ENCODE measurements around the gene RNF10. TPM values are rescaled to one million over a fixed set of nuclear protein-coding genes. Genes with fewer than 3 reads are reported as not detected.

Gene RNF10
- 128 TPM for polyA plus RNA-seq (2012; ENCODE audit: insufficient read length, low read depth)

DNA sequence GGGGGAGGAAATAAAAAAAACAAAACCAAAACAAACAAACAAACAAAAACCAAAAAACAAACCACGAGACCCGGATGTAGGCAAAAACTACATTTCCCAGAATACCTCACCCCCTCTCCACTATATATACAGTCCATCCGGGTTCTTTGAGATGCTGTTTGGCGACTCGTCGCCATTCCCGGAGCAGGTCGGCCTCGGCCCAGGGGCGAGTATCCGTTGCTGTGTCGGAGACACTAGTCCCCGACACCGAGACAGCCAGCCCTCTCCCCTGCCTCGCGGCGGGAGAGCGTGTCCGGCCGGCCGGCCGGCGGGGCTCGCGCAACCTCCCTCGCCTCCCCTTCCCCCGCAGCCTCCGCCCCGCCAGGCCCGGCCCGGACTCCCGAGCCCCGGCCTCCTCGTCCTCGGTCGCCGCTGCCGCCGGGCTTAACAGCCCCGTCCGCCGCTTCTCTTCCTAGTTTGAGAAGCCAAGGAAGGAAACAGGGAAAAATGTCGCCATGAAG lies at the start of gene RNF10:
TSS of gene RNF10 (plus strand) at position 154 of the 500 bp plus-strand sequence. CDS start 456 bp downstream, outside the sequence.
- TF ChIP-seq, protein P1, sequence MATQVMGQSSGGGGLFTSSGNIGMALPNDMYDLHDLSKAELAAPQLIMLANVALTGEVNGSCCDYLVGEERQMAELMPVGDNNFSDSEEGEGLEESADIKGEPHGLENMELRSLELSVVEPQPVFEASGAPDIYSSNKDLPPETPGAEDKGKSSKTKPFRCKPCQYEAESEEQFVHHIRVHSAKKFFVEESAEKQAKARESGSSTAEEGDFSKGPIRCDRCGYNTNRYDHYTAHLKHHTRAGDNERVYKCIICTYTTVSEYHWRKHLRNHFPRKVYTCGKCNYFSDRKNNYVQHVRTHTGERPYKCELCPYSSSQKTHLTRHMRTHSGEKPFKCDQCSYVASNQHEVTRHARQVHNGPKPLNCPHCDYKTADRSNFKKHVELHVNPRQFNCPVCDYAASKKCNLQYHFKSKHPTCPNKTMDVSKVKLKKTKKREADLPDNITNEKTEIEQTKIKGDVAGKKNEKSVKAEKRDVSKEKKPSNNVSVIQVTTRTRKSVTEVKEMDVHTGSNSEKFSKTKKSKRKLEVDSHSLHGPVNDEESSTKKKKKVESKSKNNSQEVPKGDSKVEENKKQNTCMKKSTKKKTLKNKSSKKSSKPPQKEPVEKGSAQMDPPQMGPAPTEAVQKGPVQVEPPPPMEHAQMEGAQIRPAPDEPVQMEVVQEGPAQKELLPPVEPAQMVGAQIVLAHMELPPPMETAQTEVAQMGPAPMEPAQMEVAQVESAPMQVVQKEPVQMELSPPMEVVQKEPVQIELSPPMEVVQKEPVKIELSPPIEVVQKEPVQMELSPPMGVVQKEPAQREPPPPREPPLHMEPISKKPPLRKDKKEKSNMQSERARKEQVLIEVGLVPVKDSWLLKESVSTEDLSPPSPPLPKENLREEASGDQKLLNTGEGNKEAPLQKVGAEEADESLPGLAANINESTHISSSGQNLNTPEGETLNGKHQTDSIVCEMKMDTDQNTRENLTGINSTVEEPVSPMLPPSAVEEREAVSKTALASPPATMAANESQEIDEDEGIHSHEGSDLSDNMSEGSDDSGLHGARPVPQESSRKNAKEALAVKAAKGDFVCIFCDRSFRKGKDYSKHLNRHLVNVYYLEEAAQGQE (IDR thresholded peaks at IDR 0.05; ENCODE audit: insufficient read depth in 1 of 2, low read depth in 2 of 2, low read length in 2 of 2), result no peak
- TF ChIP-seq SIN3A (IDR thresholded peaks at IDR 0.05; ENCODE audit: borderline replicate concordance, insufficient read depth, low read length), result no peak
- TF ChIP-seq TAF1 (IDR thresholded peaks at IDR 0.05; ENCODE audit: borderline replicate concordance, insufficient read depth, low read length), result peak; percentile 66; the same call in 1 of the 2 replicates
- TF ChIP-seq POLR2AphosphoS5 (IDR thresholded peaks at IDR 0.05; ENCODE audit: low read depth, low read length), result peak; percentile 95
- TF ChIP-seq FOXP2 (optimal IDR thresholded peaks at IDR 0.05; ENCODE audit: borderline replicate concordance, extremely low read depth, extremely low read length, insufficient read depth), result no peak

DNA sequence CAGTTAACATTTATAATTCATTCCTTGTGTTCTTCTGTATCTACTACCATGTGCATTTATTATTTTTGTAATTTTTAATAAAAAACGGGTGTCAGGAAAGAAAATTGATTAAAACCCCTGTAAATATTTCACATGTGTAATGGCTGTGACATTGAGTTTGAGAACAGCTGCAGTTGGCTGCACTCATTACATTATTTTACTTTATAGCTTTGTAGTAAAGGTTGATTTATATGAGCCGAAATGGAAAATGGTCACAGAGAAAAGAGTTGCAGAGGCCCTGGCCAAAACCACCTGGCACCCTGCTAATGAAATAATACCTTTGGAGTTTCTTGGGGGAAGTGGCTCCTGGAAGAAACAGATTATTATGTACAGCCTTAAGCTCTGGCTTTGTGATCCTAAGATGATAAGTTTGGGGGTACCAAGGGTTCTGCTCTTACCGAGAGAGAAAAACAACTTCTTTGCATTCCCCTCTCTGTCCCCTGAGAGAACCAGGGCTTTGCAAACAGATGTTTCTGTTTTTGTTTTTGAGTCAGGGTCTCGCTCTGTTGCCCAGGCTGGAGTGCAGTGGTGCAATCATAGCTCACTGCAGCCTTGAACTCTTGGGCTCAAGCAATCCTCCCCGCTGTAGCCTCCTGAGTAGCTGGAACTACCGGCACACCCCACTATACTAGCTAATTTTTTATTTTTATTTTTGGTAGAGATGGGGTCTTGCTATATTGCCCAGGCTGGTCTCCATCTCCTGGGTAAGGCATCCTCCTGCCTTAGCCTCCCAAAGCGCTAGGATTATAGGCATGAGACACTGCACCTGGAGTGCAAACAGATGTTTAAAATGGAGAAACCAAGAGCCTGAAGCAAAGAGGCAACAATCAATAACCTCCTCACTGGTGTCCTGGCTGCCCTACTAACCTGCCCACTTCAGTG lies 47.9 kb upstream of the RNF10 start:
- TF ChIP-seq FOXP2 (optimal IDR thresholded peaks at IDR 0.05; ENCODE audit: borderline replicate concordance, extremely low read depth, extremely low read length, insufficient read depth), result no peak
- TF ChIP-seq, protein P1 (IDR thresholded peaks at IDR 0.05; ENCODE audit: insufficient read depth in 1 of 2, low read depth in 2 of 2, low read length in 2 of 2), result no peak
- TF ChIP-seq SIN3A (IDR thresholded peaks at IDR 0.05; ENCODE audit: borderline replicate concordance, insufficient read depth, low read length), result no peak

DNA sequence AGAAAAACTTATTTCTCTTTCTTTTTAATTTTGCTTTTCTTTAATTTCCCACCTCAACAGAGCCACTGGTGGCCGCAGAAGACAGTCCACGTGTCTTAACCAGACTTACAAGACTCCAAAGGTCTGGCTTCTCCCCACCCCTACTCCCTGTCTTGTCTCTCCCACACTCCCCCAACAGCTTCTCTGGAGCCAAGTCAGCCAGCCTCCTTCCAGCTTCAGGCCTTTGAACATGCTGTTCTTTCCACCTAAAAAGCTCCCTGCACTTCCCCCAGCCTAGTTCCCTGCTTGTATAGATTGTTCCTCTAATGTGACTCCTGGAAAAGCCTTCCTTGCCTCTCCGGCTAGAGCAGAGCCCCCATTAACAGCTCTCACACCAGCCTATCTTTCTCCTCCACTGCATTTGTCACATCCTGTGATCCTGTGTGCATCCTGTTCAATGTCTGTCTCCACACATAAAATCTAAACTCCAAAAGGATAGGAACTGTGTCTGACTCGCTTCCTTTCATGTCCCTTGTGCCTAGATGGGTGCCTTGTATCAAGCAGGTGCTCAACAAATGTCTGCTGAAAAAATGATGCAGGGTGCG lies 46.0 kb upstream of the RNF10 start:
- TF ChIP-seq, protein P1 (IDR thresholded peaks at IDR 0.05; ENCODE audit: insufficient read depth in 1 of 2, low read depth in 2 of 2, low read length in 2 of 2), result no peak
- TF ChIP-seq FOXP2 (optimal IDR thresholded peaks at IDR 0.05; ENCODE audit: borderline replicate concordance, extremely low read depth, extremely low read length, insufficient read depth) (no peak), TAF1 (IDR thresholded peaks at IDR 0.05; ENCODE audit: borderline replicate concordance, insufficient read depth, low read length) (no peak), SIN3A (IDR thresholded peaks at IDR 0.05; ENCODE audit: borderline replicate concordance, insufficient read depth, low read length) (no peak), POLR2AphosphoS5 (IDR thresholded peaks at IDR 0.05; ENCODE audit: low read depth, low read length) (no peak)

DNA sequence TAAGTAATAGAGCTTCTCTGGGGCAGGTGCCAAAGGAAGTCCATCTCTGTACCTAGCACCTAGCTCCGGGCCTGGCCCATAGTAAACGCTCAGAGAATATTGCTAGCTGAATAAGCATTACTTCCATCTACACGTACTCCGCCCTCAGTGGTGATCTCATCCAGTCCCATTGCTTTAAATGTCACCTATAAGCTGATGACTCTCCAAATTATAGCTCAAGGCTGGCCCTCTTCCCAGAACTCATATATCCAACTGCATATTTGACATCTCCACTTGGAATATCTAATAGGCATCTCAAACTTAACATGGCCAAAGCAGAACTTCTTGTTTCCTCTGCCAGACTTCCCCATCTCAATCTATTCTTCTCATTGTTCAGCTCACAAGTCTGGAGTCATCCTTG lies 45.1 kb upstream of the RNF10 start:
- TF ChIP-seq, protein P1 (IDR thresholded peaks at IDR 0.05; ENCODE audit: insufficient read depth in 1 of 2, low read depth in 2 of 2, low read length in 2 of 2), result no peak
- TF ChIP-seq POLR2AphosphoS5 (IDR thresholded peaks at IDR 0.05; ENCODE audit: low read depth, low read length), result no peak
- no peak for TF ChIP-seq SIN3A (IDR thresholded peaks at IDR 0.05; ENCODE audit: borderline replicate concordance, insufficient read depth, low read length)
- no peak for TF ChIP-seq TAF1 (IDR thresholded peaks at IDR 0.05; ENCODE audit: borderline replicate concordance, insufficient read depth, low read length)
- no peak for TF ChIP-seq FOXP2 (optimal IDR thresholded peaks at IDR 0.05; ENCODE audit: borderline replicate concordance, extremely low read depth, extremely low read length, insufficient read depth)
